ENCODE results near the gene PRPF8. TPM values are rescaled to one million over a fixed set of nuclear protein-coding genes. Genes with fewer than 3 reads are reported as not detected.

PRPF8 gene
- total and polyA plus RNA-seq, 2 of the 13 experiments (the other 11 are each of a cell fraction or from before 2014, with no cell fraction given): 112 to 179 TPM

DNA sequence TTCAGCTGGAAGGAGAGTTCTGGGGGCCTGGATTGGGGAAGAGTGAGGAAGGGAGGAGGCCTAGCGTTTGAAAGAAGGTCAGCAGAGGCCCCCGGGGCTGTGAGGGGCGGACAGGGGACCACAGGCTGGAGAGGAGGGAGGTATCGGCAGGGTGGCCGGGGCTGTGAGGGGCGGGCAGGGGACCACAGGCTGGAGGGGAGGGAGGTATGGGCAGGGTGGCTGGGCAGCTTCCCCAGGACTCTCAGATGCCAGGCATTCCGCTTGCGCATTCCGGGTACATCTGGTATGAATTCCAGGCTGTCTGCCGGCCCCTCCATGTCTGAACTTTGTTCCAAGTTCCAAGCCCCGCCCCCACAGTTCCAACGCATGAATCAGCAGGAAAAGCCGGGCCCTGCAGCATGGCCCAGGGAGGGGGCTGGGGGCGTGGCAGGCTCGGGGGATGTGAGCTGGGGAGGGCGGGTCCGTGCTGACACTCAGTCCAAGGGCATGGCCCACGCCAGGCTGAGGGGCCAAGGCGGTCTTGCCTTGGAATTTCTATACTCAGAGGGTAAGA, 29.8 kb upstream of the PRPF8 start (continued):
- TF ChIP-seq, protein P1, sequence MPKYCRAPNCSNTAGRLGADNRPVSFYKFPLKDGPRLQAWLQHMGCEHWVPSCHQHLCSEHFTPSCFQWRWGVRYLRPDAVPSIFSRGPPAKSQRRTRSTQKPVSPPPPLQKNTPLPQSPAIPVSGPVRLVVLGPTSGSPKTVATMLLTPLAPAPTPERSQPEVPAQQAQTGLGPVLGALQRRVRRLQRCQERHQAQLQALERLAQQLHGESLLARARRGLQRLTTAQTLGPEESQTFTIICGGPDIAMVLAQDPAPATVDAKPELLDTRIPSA (CRISPR knock-in tag; IDR thresholded peaks at IDR 0.05; ENCODE audit: borderline replicate concordance): no peak; the same call in 1 of the 2 replicates
- TF ChIP-seq, protein P2, sequence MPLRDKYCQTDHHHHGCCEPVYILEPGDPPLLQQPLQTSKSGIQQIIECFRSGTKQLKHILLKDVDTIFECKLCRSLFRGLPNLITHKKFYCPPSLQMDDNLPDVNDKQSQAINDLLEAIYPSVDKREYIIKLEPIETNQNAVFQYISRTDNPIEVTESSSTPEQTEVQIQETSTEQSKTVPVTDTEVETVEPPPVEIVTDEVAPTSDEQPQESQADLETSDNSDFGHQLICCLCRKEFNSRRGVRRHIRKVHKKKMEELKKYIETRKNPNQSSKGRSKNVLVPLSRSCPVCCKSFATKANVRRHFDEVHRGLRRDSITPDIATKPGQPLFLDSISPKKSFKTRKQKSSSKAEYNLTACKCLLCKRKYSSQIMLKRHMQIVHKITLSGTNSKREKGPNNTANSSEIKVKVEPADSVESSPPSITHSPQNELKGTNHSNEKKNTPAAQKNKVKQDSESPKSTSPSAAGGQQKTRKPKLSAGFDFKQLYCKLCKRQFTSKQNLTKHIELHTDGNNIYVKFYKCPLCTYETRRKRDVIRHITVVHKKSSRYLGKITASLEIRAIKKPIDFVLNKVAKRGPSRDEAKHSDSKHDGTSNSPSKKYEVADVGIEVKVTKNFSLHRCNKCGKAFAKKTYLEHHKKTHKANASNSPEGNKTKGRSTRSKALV (CRISPR knock-in tag; IDR thresholded peaks at IDR 0.05): no peak
- TF ChIP-seq HES4 (CRISPR knock-in tag; IDR thresholded peaks at IDR 0.05; ENCODE audit: borderline replicate concordance): no peak
- TF ChIP-seq, protein P3, sequence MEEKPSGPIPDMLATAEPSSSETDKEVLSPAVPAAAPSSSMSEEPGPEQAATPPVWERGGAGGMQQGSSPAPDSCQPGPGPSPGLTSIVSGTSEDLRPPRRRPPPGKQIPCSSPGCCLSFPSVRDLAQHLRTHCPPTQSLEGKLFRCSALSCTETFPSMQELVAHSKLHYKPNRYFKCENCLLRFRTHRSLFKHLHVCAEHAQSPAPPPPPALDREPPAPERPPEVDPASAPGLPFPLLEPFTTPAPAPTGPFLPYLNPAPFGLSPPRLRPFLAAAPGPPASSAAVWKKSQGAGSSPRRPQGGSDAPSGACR (CRISPR knock-in tag; IDR thresholded peaks at IDR 0.05): 0 out of 2 replicates have a peak, but pooled peaks have one; percentile 30
- no peak for TF ChIP-seq NR3C1 (CRISPR knock-in tag; IDR thresholded peaks at IDR 0.05)
- no peak for TF ChIP-seq JUND (CRISPR knock-in tag; IDR thresholded peaks at IDR 0.05)
- no peak for TF ChIP-seq ZFAT (CRISPR knock-in tag; conservative IDR thresholded peaks at IDR 0.05)
- TF ChIP-seq, protein P4, sequence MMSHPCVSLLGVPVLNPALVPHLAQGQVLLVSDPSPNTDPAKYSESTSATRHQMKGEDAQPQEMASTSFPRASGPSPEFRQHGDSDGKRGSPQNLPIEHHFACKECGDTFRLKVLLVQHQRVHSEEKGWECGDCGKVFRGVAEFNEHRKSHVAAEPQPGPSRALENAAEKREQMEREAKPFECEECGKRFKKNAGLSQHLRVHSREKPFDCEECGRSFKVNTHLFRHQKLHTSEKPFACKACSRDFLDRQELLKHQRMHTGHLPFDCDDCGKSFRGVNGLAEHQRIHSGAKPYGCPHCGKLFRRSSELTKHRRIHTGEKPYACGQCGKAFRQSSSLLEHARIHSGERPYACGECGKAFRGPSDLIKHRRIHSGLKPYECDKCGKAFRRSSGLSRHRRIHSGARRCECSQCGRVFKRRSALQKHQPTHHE (CRISPR knock-in tag; IDR thresholded peaks at IDR 0.05; ENCODE audit: borderline replicate concordance): no peak
- no peak for TF ChIP-seq RFX1 (IDR thresholded peaks at IDR 0.05)
- peak; percentile 70 to 71; a peak in 3 of 4 replicates for TF ChIP-seq EP300 (IDR thresholded peaks at IDR 0.05; ENCODE audit: low read depth in 2 of 2, low read length in 2 of 2)
- no peak for TF ChIP-seq EP300 (CRISPR knock-in tag; IDR thresholded peaks at IDR 0.05; ENCODE audit: borderline replicate concordance)
- peak; percentile 93 for TF ChIP-seq FOSL2 (CRISPR knock-in tag; IDR thresholded peaks at IDR 0.05)
- TF ChIP-seq, protein P5, sequence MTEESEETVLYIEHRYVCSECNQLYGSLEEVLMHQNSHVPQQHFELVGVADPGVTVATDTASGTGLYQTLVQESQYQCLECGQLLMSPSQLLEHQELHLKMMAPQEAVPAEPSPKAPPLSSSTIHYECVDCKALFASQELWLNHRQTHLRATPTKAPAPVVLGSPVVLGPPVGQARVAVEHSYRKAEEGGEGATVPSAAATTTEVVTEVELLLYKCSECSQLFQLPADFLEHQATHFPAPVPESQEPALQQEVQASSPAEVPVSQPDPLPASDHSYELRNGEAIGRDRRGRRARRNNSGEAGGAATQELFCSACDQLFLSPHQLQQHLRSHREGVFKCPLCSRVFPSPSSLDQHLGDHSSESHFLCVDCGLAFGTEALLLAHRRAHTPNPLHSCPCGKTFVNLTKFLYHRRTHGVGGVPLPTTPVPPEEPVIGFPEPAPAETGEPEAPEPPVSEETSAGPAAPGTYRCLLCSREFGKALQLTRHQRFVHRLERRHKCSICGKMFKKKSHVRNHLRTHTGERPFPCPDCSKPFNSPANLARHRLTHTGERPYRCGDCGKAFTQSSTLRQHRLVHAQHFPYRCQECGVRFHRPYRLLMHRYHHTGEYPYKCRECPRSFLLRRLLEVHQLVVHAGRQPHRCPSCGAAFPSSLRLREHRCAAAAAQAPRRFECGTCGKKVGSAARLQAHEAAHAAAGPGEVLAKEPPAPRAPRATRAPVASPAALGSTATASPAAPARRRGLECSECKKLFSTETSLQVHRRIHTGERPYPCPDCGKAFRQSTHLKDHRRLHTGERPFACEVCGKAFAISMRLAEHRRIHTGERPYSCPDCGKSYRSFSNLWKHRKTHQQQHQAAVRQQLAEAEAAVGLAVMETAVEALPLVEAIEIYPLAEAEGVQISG (CRISPR knock-in tag; IDR thresholded peaks at IDR 0.05): 0 out of 2 replicates have a peak, but pooled peaks have one; percentile 13
- TF ChIP-seq HDAC1 (CRISPR knock-in tag; IDR thresholded peaks at IDR 0.05): peak; percentile 85
- TF ChIP-seq, protein P6, sequence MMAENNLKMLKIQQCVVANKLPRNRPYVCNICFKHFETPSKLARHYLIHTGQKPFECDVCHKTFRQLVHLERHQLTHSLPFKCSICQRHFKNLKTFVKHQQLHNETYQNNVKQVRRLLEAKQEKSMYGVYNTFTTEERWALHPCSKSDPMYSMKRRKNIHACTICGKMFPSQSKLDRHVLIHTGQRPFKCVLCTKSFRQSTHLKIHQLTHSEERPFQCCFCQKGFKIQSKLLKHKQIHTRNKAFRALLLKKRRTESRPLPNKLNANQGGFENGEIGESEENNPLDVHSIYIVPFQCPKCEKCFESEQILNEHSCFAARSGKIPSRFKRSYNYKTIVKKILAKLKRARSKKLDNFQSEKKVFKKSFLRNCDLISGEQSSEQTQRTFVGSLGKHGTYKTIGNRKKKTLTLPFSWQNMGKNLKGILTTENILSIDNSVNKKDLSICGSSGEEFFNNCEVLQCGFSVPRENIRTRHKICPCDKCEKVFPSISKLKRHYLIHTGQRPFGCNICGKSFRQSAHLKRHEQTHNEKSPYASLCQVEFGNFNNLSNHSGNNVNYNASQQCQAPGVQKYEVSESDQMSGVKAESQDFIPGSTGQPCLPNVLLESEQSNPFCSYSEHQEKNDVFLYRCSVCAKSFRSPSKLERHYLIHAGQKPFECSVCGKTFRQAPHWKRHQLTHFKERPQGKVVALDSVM (CRISPR knock-in tag; IDR thresholded peaks at IDR 0.05): no peak
- peak; percentile 50; the same call in 1 of the 2 replicates for TF ChIP-seq MEIS2 (CRISPR knock-in tag; IDR thresholded peaks at IDR 0.05)
- TF ChIP-seq ZMYM4 (CRISPR knock-in tag; IDR thresholded peaks at IDR 0.05): 0 out of 2 replicates have a peak, but pooled peaks have one; percentile 3
- no peak for TF ChIP-seq ZNF451 (CRISPR knock-in tag; IDR thresholded peaks at IDR 0.05)
- TF ChIP-seq, protein P7, sequence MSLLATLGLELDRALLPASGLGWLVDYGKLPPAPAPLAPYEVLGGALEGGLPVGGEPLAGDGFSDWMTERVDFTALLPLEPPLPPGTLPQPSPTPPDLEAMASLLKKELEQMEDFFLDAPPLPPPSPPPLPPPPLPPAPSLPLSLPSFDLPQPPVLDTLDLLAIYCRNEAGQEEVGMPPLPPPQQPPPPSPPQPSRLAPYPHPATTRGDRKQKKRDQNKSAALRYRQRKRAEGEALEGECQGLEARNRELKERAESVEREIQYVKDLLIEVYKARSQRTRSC (CRISPR knock-in tag; IDR thresholded peaks at IDR 0.05; ENCODE audit: low read depth): no peak
